ENCODE data around the gene HDGF.
A peak's percentile ranks its signal among the peaks of the same experiment; 100 is the strongest.

HDGF gene

DNA sequence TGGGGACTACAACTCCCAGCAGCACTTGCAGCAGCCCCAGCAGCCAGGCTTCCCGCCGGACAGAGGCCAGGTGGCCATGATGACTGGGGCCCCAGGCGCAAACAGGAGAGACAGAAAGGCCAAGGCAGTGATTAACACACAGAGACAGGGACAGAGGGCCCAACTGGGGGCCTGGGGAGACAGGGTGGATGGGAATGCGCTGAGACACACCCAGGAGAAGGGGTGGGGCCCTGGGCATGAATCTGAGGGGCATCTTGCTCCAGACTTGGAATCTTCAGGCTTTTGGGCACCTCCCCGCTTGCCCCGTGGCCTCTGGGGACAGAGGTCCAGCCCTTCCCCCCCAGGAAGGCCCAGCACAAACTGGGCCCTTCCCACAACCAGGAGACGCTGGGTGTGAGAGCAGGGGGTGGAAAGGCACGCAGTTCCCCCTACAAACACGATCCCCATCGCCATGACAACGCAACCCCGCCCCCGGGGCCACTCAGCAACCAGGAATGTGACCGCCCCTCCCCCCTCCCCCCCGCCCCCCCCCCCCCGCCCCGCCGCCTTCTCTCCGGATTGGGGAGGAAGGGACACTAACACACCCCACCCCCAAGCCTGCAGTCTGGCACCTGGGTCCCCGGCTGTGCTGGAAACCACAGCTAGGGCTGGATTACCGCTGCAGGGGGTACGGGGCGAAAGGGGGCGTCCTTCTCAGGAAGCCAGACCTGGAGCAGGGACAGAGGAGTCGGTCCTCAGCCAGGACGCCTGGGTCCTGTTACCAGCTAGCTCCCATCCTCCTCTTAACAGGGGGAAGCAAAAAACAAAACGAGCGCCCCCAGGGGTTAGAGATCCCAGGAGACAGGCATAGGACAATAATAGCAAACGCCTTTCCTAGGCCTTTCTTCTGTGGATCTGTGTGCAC is 4.5 kb downstream of the HDGF start:
- no peak for DNase-seq (ENCODE audit: low read depth)

GRCh38 chr1:156746406-156746727 is 5.1 kb downstream of the HDGF start:
- no peak for DNase-seq (ENCODE audit: low read depth)

- no peak for DNase-seq (ENCODE audit: low read depth)
These were observed 5.6 kb downstream of the HDGF start for GRCh38 chr1:156745881-156746280.

DNA sequence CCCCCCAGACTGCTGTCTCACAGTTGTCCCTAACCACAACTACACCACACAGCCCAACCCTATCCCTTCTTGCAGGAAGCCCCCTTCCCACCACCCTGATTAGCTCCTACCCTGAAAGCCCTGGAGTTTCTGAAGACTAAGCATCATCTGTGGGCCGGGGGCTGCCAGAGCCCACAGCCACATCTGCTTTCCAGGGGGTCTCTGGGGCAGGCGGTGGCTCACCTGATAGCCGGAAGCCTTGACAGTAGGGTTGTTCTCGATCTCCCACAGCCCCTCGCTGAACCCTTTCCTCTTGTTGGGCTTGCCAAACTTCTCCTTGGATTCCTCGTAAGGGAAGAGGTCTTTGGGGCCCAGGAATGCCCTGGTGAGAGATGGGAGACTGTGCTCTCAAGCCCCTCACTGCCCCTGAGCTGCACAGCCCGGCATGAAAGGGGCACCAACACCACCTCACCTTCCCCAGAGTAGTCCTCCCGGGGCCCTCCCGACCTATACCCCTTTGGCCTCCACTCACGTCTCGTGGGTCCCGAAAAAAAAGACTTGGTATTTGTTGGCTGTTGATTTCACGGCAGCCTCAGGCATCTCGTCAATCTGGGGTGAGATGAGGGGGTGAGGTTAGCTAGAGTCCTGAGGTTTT is 6.6 kb downstream of the HDGF start:
- no peak for DNase-seq (ENCODE audit: low read depth)

DNA sequence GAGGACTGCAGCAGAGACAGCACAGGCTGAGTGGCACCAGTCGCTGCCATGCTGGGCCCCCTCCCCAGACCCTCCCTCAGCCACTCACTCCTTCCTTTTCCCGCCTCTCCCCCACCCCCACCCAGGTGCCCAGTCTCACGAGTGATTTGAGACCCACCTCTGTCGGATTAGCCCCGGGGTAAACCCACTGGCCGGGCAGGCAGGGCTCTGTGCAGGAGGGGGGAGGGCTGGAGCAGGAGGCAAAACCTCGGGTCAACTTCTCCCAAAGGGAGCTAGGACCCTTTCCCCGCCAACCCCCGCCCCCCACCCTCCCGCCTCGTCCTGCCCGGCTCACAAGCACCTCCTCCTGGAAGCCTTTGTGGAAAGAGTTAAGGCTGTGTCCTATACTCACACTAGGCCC is 7.1 kb downstream of the HDGF start:
- no peak for DNase-seq (ENCODE audit: low read depth)

GRCh38 chr1:156743367-156744302 is 7.8 kb downstream of the HDGF start:
- no peak for DNase-seq (ENCODE audit: low read depth)

GRCh38 chr1:156742801-156743200 is 8.7 kb downstream of the HDGF start:
- no peak for DNase-seq (ENCODE audit: low read depth)

DNA sequence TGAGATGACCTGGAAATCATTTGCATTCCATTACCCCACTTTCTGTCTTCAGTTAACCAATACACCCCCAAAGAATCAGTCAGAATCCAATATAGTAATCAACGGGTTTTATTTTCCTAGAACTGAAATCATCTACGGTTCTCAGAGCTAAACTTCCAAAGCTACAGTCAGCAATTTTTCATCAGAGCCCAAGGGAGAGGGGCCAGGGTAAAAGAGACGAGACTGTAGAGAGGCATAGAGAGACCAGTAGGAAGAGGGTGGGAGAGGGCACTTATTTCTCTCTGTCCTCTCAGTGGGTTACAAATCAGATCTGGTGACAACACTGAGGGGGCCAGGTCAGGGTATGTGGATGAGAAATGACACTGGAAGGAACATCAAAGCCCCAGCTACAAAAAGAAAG is 9.5 kb downstream of the HDGF start:
- no peak for DNase-seq (ENCODE audit: low read depth)

GRCh38 chr1:156741481-156741983 is 9.9 kb downstream of the HDGF start:
- DNase-seq (ENCODE audit: low read depth): no peak

- DNase-seq (ENCODE audit: low read depth): peak; percentile 94
These were observed 10.6 kb downstream of the HDGF start, which contains the start of gene MRPL24 for GRCh38 chr1:156740741-156741480. MRPL24 (minus strand) TSS chr1:156741088; CDS start chr1:156738704, 2,384 bp downstream.

DNA sequence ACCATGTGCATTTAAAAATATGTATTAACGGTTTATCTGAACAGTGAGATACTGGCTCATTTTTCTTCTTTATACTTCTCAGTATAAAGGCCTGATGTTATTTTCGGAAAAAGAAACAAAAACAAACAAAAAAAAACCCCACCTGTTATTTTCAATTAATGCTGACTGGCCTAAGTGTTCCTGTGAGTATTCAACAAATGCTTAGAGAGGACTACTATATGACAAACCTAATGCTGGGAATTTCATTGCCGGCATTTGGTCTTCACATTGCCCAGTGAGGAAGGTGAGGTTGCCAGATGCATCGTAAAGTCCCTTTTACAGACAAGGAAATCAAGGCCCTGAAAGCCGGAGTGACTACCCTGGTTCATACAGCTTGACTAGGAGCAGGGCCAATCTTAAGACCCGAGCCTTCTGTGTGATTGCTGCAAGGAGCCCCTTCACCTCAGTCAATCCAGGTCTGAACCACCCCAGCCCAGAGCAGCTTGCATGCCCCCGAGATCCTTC is 11.2 kb downstream of the HDGF start:
- DNase-seq (ENCODE audit: low read depth): no peak

- DNase-seq (ENCODE audit: low read depth): no peak
These were observed 12.6 kb downstream of the HDGF start for GRCh38 chr1:156738916-156739315.

DNA sequence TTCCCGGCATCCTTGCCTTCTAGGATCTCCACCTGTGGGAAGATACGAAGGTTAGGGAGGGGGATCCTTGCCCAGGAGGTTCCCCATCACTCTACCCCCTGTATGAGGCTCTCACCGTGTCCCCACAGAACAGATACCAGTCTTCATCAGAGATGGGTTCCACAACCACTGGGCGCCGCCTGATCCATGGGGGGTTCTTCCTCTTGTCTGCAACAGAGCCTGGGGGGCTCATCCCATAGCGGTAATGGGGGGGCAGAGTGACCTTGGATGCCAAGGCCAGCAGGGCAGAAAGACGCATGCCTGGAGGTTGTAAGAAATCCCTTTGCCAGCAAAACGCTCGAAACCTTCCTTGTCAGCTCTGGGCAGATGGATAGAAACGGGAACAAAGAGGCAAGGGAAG is 13.1 kb downstream of the HDGF start:
- DNase-seq (ENCODE audit: low read depth): no peak

DNA sequence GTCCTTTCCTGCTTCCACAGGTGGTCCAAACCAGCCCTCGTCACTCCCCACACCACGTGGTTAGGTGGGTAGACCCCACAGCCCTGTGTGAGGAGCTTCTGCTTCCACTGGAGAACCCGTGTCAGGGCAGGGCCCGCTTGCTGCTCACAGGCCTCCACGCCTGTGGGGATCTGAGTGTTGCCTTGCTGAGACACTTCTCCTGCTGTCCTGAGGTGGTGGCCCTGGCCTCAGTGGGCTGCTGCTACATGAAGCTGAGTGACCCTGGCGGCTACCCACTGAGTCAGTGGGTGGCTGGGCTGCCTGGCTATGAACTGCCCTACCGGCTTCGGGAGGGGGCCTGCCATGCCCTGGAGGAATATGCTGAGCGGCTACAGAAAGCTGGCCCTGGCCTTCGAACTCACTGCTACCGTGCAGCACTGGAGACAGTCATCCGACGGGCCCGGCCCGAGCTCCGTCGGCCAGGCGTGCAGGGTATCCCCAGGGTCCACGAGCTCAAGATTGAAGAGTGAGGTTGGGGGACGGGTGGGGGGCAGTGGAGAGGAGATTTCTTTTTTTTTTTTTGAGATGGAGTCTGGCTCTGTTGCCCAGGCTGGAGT is 17.4 kb downstream of the HDGF start:
- DNase-seq (ENCODE audit: low read depth): no peak

- DNase-seq (ENCODE audit: low read depth): peak; percentile 92
These were observed 22.6 kb downstream of the HDGF start, which contains the start of gene ISG20L2 for GRCh38 chr1:156728599-156729462. ISG20L2 (minus strand) TSS chr1:156728766; CDS start chr1:156727652, 1,114 bp downstream.

- peak; percentile 74 for DNase-seq (ENCODE audit: low read depth)
These were observed 23.4 kb downstream of the HDGF start, which contains the start of gene METTL25B for GRCh38 chr1:156727926-156728598. METTL25B (plus strand) TSS chr1:156728469; CDS start chr1:156729105, 636 bp downstream.

GRCh38 chr1:156727492-156727891 is 24.0 kb downstream of the HDGF start:
- no peak for DNase-seq (ENCODE audit: low read depth)

- no peak for DNase-seq (ENCODE audit: low read depth)
These were observed 24.8 kb downstream of the HDGF start for GRCh38 chr1:156726549-156727226.

All from activated T-cell treated with anti-CD3 and anti-CD28 coated beads for 24 hours (primary cell).